HepG2 (cell line): ENCODE data around the gene PISD. TPM values are rescaled to one million over a fixed set of nuclear protein-coding genes. Genes with fewer than 3 reads are reported as not detected.
A peak's percentile ranks its signal among the peaks of the same experiment; 100 is the strongest.

Experiments
- ATAC-seq: fragments of 200-7000 bp; cut with Tn5 transposase; 3 replicates; pipeline ENCODE4 v1.9.1; 2020; ENCODE audit warnings: mild to moderate bottlenecking, moderate library complexity
- BruUV-seq: library from RNA; stranded (reverse); fragments of 400-500 nt; replicated peaks from 2 replicates; lab custom pipeline; 2021; lab: Mats Ljungman, UMichigan
- CTCF ChIA-PET: fragments of 300-600 bp; formaldehyde crosslinking; extraction: SDS; loops from one replicate; lab custom pipeline; 2021; ENCODE audit warnings: low total read pairs, inconsistent platforms, low intra/inter-chr PET ratio; lab: Yijun Ruan, JAX
- POLR2A ChIA-PET: fragments of 350-600 bp; sonication (Branson Sonifier 250); formaldehyde crosslinking; loops from one replicate; lab custom pipeline; 2020; ENCODE audit warnings: antibody characterized with exemption, inconsistent platforms; lab: Yijun Ruan, JAX
- DNase-seq: peaks from one replicate; pipeline ENCODE4 v3.0.0-alpha.2; 2015; ENCODE audit warnings: low spot score
- FAIRE-seq: peaks from 3 replicates; lab custom pipeline; 2011; peaks lifted over from hg19 to GRCh38; lab: Jason Lieb, UNC
- H2AFZ ChIP-seq: one replicate; pipeline ENCODE4 v1.6.1; 2011; ENCODE audit warnings: low read length, inconsistent platforms
- H3K27ac ChIP-seq: fragments of 300-600 bp; 3 replicates; pipeline ENCODE4 v1.8.0; 2011; ENCODE audit warnings: mixed run types, mild to moderate bottlenecking, mixed read lengths, low read length, inconsistent platforms; ENCODE audit not compliant: insufficient read depth; ENCODE audit errors: extremely low read length
- H3K27me3 ChIP-seq, 2 experiments: fragments of 200-600 bp in 1 of 2; 2 replicates in 1 of 2; 3 replicates in 1 of 2; pipeline versions ENCODE4 v1.6.0 to v1.8.0; 2011; ENCODE audit warnings: low read length in 2 of 2, mild to moderate bottlenecking in 2 of 2, moderate library complexity in 2 of 2, inconsistent platforms in 1 of 2; ENCODE audit not compliant: insufficient read depth in 2 of 2, control insufficient read depth in 1 of 2
- H3K36me3 ChIP-seq, 2 experiments: fragments of 200-600 bp in 1 of 2; replicated peaks in 1 of 2; 2 replicates in 1 of 2; 3 replicates in 1 of 2; pipeline versions ENCODE4 v1.5.1 to v1.8.0; 2011; ENCODE audit warnings: low read length in 2 of 2, inconsistent platforms in 1 of 2; ENCODE audit not compliant: insufficient read depth in 2 of 2, control insufficient read depth in 1 of 2
- H3K4me1 ChIP-seq: 2 replicates; pipeline ENCODE4 v1.5.1; 2012; ENCODE audit warnings: low read length, inconsistent platforms; ENCODE audit not compliant: insufficient read depth
- H3K4me2 ChIP-seq: 2 replicates; pipeline ENCODE4 v1.6.0; 2011; ENCODE audit warnings: low read depth, low read length, inconsistent platforms
- H3K4me3 ChIP-seq, 3 experiments: fragments of 200-600 bp in 1 of 3; sonication (generic), shearing (Covaris generic) in 1 of 3; replicated peaks in 1 of 3; 2 replicates each; pipeline ENCODE4 v1.5.1; 2011 to 2016; ENCODE audit warnings: low read length in 3 of 3, inconsistent platforms in 2 of 3, low read depth in 2 of 3, mild to moderate bottlenecking in 2 of 3, control low read depth in 1 of 3, mixed read lengths in 1 of 3; ENCODE audit not compliant: insufficient read depth in 1 of 3
- H3K79me2 ChIP-seq: one replicate; pipeline ENCODE4 v1.6.1; 2011; ENCODE audit warnings: low read length, inconsistent platforms; ENCODE audit not compliant: insufficient read depth
- H3K9ac ChIP-seq: 2 replicates; pipeline ENCODE4 v1.6.0; 2011; ENCODE audit warnings: mild to moderate bottlenecking, low read depth, low read length, inconsistent platforms; ENCODE audit not compliant: insufficient read depth
- H3K9me3 ChIP-seq: 2 replicates; pipeline ENCODE4 v1.5.1; 2012; ENCODE audit warnings: mild to moderate bottlenecking, low read length
- H4K20me1 ChIP-seq: 2 replicates; pipeline ENCODE4 v1.6.0; 2011; ENCODE audit warnings: inconsistent platforms, mild to moderate bottlenecking, low read length, moderate library complexity; ENCODE audit not compliant: insufficient read depth
- ATF3 ChIP-seq: sonication (generic); formaldehyde crosslinking; IDR thresholded peaks from 2 replicates; pipeline ENCODE4 v1.4.0; 2020; ENCODE audit warnings: missing genetic modification reagents
- ATF7 ChIP-seq, 2 experiments: fragments of 450-650 bp in 1 of 2; sonication (generic) in 1 of 2; formaldehyde crosslinking in 1 of 2; IDR thresholded peaks; 2 replicates each; pipeline versions ENCODE4 v1.4.0 to v1.6.1; 2016 to 2020; ENCODE audit warnings: antibody characterized with exemption in 1 of 2, mild to moderate bottlenecking in 1 of 2, missing genetic modification reagents in 1 of 2
- CEBPB ChIP-seq: IDR thresholded peaks from 2 replicates; pipeline ENCODE4 v1.6.1; 2011; ENCODE audit warnings: low read depth, low read length, improper control_type of control experiment, borderline replicate concordance
- CREB1 ChIP-seq, 2 experiments: fragments of 450-650 bp in 1 of 2; IDR thresholded peaks; 2 replicates each; pipeline ENCODE4 v1.6.1; 2016 to 2017; ENCODE audit warnings: control low read depth in 1 of 2, mild to moderate bottlenecking in 1 of 2, missing compliant biosample characterization in 1 of 2, missing genetic modification characterization in 1 of 2
- ELK4 ChIP-seq: sonication (generic); formaldehyde crosslinking; IDR thresholded peaks from 2 replicates; pipeline ENCODE4 v1.9.0; 2021; ENCODE audit warnings: missing genetic modification reagents, borderline replicate concordance
- FOSL2 ChIP-seq: sonication (generic); formaldehyde crosslinking; IDR thresholded peaks from 2 replicates; pipeline ENCODE4 v1.4.0; 2020; ENCODE audit warnings: missing genetic modification reagents
- FUBP1 ChIP-seq: sonication (generic); formaldehyde crosslinking; IDR thresholded peaks from 2 replicates; pipeline ENCODE4 v1.5.1; 2020; ENCODE audit warnings: missing genetic modification reagents, mild to moderate bottlenecking, borderline replicate concordance
- MEIS1 ChIP-seq: sonication (generic); formaldehyde crosslinking; IDR thresholded peaks from 2 replicates; pipeline ENCODE4 v1.9.0; 2021; ENCODE audit warnings: mild to moderate bottlenecking, missing genetic modification reagents, moderate library complexity, borderline replicate concordance
- YY1 ChIP-seq: IDR thresholded peaks from 2 replicates; pipeline ENCODE4 v1.6.1; 2011; ENCODE audit warnings: low read length, low read depth, moderate library complexity, mild to moderate bottlenecking; ENCODE audit not compliant: insufficient read depth, insufficient replicate concordance
- ZNF205 ChIP-seq: IDR thresholded peaks from 2 replicates; pipeline ENCODE4 v1.6.1; 2018; ENCODE audit warnings: missing biosample characterization, missing genetic modification reagents
- ZNF414 ChIP-seq: sonication (generic); formaldehyde crosslinking; IDR thresholded peaks from 2 replicates; pipeline ENCODE4 v1.5.0; 2020; ENCODE audit warnings: missing genetic modification reagents
- ZNF629 ChIP-seq: sonication (generic); formaldehyde crosslinking; conservative IDR thresholded peaks from 2 replicates; pipeline ENCODE4 v1.5.0; 2020; ENCODE audit warnings: missing genetic modification reagents
- ZNF75D ChIP-seq: sonication (generic); formaldehyde crosslinking; IDR thresholded peaks from 2 replicates; pipeline ENCODE4 v1.8.1; 2023; ENCODE audit warnings: missing genetic modification reagents, mild to moderate bottlenecking, borderline replicate concordance
- ZNF816 ChIP-seq: sonication (generic); formaldehyde crosslinking; IDR thresholded peaks from 2 replicates; pipeline ENCODE4 v1.8.0; 2022; ENCODE audit warnings: missing genetic modification reagents, mild to moderate bottlenecking, borderline replicate concordance
- WGBS: methylation state at CpG from one replicate; pipeline ENCODE4 v1.1.6; 2017; ENCODE audit warnings: low lambda C conversion rate; 5-methylcytosine and 5-hydroxymethylcytosine counted together
- in situ Hi-C: cut with HindIII; loops from 2 replicates; pipeline ENCODE4 v1.10.0; 2017; ENCODE audit warnings: low pct_unique_long_range_greater_than_20kb; ENCODE audit not compliant: extremely low pct_ligation_motif_present
- intact Hi-C: fragments of 100-400 bp; cut with micrococcal nuclease; formaldehyde crosslinking; loops from one replicate; pipeline ENCODE4 v1.10.0; 2022; ENCODE audit not compliant: unreplicated experiment
- polyA plus RNA-seq, 8 experiments: library from polyadenylated mRNA; depleted of rRNA in 3 of 8; stranded (reverse) in 7 of 8; unstranded in 1 of 8; fragments of >200 nt; fragmentation: Illumina TruSeq in 4 of 8; extraction: Trizol in 4 of 8; gene quantifications; 2 replicates each; pipeline versions ENCODE4 v1.2.1 to v1.2.3, GENCODE V29; 2011 to 2016; ENCODE audit warnings: low read depth in 4 of 8, missing spikeins in 1 of 8, mixed read lengths in 1 of 8; ENCODE audit not compliant: insufficient read depth in 1 of 8
- total RNA-seq, 5 experiments: library from RNA; depleted of rRNA; stranded (reverse); fragments of >200 nt; fragmentation: Illumina TruSeq; extraction: Trizol; gene quantifications; 2 replicates each; pipeline ENCODE4 v1.2.3, GENCODE V29; 2016; ENCODE audit warnings: low read depth in 1 of 5
- TF ChIP-seq, protein P1 (sequence below): sonication (generic); formaldehyde crosslinking; IDR thresholded peaks from 2 replicates; pipeline ENCODE4 v1.4.0; 2020; ENCODE audit warnings: missing genetic modification reagents, mild to moderate bottlenecking, borderline replicate concordance

PISD gene
- total and polyA plus RNA-seq, 2 of the 13 experiments (the other 11 are each of a cell fraction or from before 2014, with no cell fraction given) = 30.1 to 47.7 TPM

DNA sequence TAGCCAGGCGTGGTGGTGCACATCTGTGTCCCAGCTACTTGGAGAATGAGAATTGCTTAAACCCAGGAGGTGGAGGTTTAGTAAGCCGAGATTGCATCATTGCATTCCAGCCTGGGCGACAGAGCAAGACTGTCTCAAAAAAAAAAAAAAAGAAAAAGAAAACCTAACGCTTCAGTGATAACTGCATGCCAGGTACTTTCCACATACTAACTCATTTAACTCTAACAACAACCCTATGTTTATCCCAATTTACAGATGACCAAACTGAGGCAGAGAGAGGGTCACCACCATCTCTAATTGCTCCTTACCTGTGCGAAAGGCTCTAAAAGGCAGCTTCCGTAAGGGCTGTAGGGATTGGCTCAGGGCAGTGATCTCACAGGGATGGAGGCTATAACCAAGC, 11.6 kb downstream of the PISD start:
- Histone ChIP-seq H3K36me3 (peaks cover 11 to 40% of the 10 kb centered on the region in 2 experiments), H2AFZ (no peak overlapping the region), H4K20me1 (peaks cover 26% of the 10 kb centered on the region), H3K9ac (no peak overlapping the region), H3K4me1 (peaks cover 49% of the 10 kb centered on the region), H3K27ac (no peak overlapping the region), H3K27me3 (no peaks in the 10 kb centered on the region), H3K9me3 (no peaks in the 10 kb centered on the region), H3K79me2 (peaks cover 53% of the 10 kb centered on the region), H3K4me2 (no peak overlapping the region), H3K4me3 (no peak overlapping the region)
- ChIA-PET POLR2A (interaction anchor here (1.8 kb wide), 1 partner anchor 12 kb away, joined by 10 read pairs; the partner anchor contains the start of gene PISD), CTCF (no interaction called here)
- DNase-seq (no peak), ATAC-seq (no peak), FAIRE-seq (no peak)
- 81% methylated on average over 6 of the region's 6 CpGs for WGBS
- intact Hi-C loops (no loop called here), in situ Hi-C loops (loop anchor here (25.0 kb wide), 1 partner anchor 437 kb away; no protein-coding TSS in a partner anchor)
- no TSS peak for BruUV-seq
- TF ChIP-seq ZNF205 (CRISPR knock-in tag) (no peak), ELK4 (CRISPR knock-in tag) (no peak), FUBP1 (CRISPR knock-in tag) (no peak), ZNF629 (CRISPR knock-in tag) (peak; percentile 64), ZNF816 (CRISPR knock-in tag) (no peak), YY1 (no peak), ZNF75D (CRISPR knock-in tag) (no peak), CEBPB (peak; percentile 62; the same call in 1 of the 2 replicates), ATF3 (CRISPR knock-in tag) (0 out of 2 replicates have a peak, but pooled peaks have one; percentile 65), FOSL2 (CRISPR knock-in tag) (peak; percentile 18; the same call in 1 of the 2 replicates), ZNF414 (CRISPR knock-in tag) (no peak), ATF7 (IDR thresholded peaks at IDR 0.05) (peak; percentile 39; the same call in 1 of the 2 replicates), ATF7 (CRISPR knock-in tag; IDR thresholded peaks at IDR 0.05) (no peak), CREB1 (IDR thresholded peaks at IDR 0.05) (no peak), CREB1 (CRISPR knock-in tag; IDR thresholded peaks at IDR 0.05) (no peak), MEIS1 (CRISPR knock-in tag) (no peak)
- TF ChIP-seq, protein P1, sequence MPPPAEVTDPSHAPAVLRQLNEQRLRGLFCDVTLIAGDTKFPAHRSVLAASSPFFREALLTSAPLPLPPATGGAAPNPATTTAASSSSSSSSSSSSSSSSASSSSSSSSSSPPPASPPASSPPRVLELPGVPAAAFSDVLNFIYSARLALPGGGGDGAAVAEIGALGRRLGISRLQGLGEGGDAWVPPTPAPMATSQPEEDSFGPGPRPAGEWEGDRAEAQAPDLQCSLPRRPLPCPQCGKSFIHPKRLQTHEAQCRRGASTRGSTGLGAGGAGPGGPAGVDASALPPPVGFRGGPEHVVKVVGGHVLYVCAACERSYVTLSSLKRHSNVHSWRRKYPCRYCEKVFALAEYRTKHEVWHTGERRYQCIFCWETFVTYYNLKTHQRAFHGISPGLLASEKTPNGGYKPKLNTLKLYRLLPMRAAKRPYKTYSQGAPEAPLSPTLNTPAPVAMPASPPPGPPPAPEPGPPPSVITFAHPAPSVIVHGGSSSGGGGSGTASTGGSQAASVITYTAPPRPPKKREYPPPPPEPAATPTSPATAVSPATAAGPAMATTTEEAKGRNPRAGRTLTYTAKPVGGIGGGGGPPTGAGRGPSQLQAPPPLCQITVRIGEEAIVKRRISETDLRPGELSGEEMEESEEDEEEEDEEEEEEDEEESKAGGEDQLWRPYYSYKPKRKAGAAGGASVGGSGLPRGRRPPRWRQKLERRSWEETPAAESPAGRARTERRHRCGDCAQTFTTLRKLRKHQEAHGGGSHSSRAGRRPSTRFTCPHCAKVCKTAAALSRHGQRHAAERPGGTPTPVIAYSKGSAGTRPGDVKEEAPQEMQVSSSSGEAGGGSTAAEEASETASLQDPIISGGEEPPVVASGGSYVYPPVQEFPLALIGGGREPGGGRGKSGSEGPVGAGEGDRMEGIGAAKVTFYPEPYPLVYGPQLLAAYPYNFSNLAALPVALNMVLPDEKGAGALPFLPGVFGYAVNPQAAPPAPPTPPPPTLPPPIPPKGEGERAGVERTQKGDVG (CRISPR knock-in tag) = no peak
